K562 (cell line): ENCODE results near the gene ADD1. TPM values are rescaled to one million over a fixed set of nuclear protein-coding genes. Genes with fewer than 3 reads are reported as not detected.
A peak's percentile ranks its signal among the peaks of the same experiment; 100 is the strongest.

Experiments
- ATAC-seq: fragments of 200-7000 bp; cut with Tn5 transposase; 3 replicates; pipeline ENCODE4 v1.9.1; 2020; ENCODE audit warnings: moderate library complexity
- BruUV-seq: library from RNA; stranded (reverse); fragments of 400-500 nt; replicated peaks from 2 replicates; lab custom pipeline; 2021; lab: Mats Ljungman, UMichigan
- CTCF ChIA-PET: fragments of 300-600 bp; formaldehyde crosslinking; extraction: SDS; loops from one replicate; lab custom pipeline; 2021; ENCODE audit warnings: low intra/inter-chr PET ratio; lab: Yijun Ruan, JAX
- POLR2A ChIA-PET: fragments of 300-600, 350-650 bp; sonication (Branson Sonifier 250); formaldehyde crosslinking; extraction: SDS; loops from one replicate; lab custom pipeline; 2021; ENCODE audit warnings: antibody characterized with exemption, inconsistent platforms; lab: Yijun Ruan, JAX
- DNase-seq, 4 experiments: peaks; one replicate each; pipeline versions ENCODE4 v3.0.0 to v3.0.0-alpha.2; 2011 to 2018; ENCODE audit warnings: low spot score in 3 of 4, mixed read lengths in 3 of 4; ENCODE audit errors: extremely low read depth in 1 of 4
- FAIRE-seq: peaks from 2 replicates; lab custom pipeline; 2011; peaks lifted over from hg19 to GRCh38; lab: Jason Lieb, UNC
- H2AFZ ChIP-seq: 2 replicates; pipeline ENCODE4 v1.6.0; 2011; ENCODE audit warnings: low read depth, low read length, control low read depth, inconsistent platforms
- H3K27ac ChIP-seq: fragments of 200-600 bp; 3 replicates; pipeline ENCODE4 v1.8.0; 2011; ENCODE audit warnings: low read depth, mild to moderate bottlenecking, control low read depth, inconsistent platforms, low read length, moderate library complexity, mixed read lengths; ENCODE audit errors: extremely low read depth
- H3K27me3 ChIP-seq, 2 experiments: fragments of 300-600 bp in 1 of 2; 2 replicates in 1 of 2; 3 replicates in 1 of 2; pipeline versions ENCODE4 v1.6.0 to v1.8.0; 2011; ENCODE audit warnings: inconsistent platforms in 2 of 2, low read length in 2 of 2, mild to moderate bottlenecking in 1 of 2, mixed read lengths in 1 of 2, moderate library complexity in 1 of 2; ENCODE audit not compliant: control insufficient read depth in 2 of 2, insufficient read depth in 2 of 2
- H3K36me3 ChIP-seq: fragments of 300-600 bp; 3 replicates; pipeline ENCODE4 v1.8.0; 2011; ENCODE audit warnings: mild to moderate bottlenecking, low read length, inconsistent platforms; ENCODE audit not compliant: control insufficient read depth, insufficient read depth
- H3K4me1 ChIP-seq, 2 experiments: fragments of 200-600 bp in 1 of 2; replicated peaks in 1 of 2; 2 replicates in 1 of 2; 3 replicates in 1 of 2; pipeline versions ENCODE4 v1.5.1 to v1.8.0; 2011; ENCODE audit warnings: inconsistent platforms in 2 of 2, low read length in 2 of 2, mild to moderate bottlenecking in 1 of 2, mixed read lengths in 1 of 2, moderate library complexity in 1 of 2; ENCODE audit not compliant: control insufficient read depth in 2 of 2, insufficient read depth in 2 of 2
- H3K4me2 ChIP-seq: 2 replicates; pipeline ENCODE4 v1.6.1; 2011; ENCODE audit warnings: low read length, control low read depth, inconsistent platforms, mixed read lengths; ENCODE audit not compliant: insufficient read depth
- H3K4me3 ChIP-seq: fragments of 200-600 bp; sonication (generic), shearing (Covaris generic); 2 replicates; pipeline ENCODE4 v1.5.1; 2016; ENCODE audit warnings: control low read depth, inconsistent platforms
- H3K79me2 ChIP-seq: fragments of 200-600 bp; 3 replicates; pipeline ENCODE4 v1.8.0; 2011; ENCODE audit warnings: low read length, inconsistent platforms; ENCODE audit not compliant: control insufficient read depth, insufficient read depth
- H3K9ac ChIP-seq, 2 experiments: 2 replicates each; pipeline versions ENCODE4 v1.6.0 to v1.6.1; 2011; ENCODE audit warnings: low read depth in 2 of 2, low read length in 2 of 2, control low read depth in 1 of 2, inconsistent platforms in 1 of 2, mild to moderate bottlenecking in 1 of 2, mixed read lengths in 1 of 2; ENCODE audit not compliant: insufficient read depth in 1 of 2
- H3K9me1 ChIP-seq: one replicate; pipeline ENCODE4 v1.6.0; 2011; ENCODE audit warnings: inconsistent platforms, mild to moderate bottlenecking, low read length, moderate library complexity; ENCODE audit not compliant: control insufficient read depth, insufficient read depth
- H3K9me3 ChIP-seq: replicated peaks from 2 replicates; pipeline ENCODE4 v1.5.1; 2011; ENCODE audit warnings: low read depth, low read length, inconsistent platforms; ENCODE audit not compliant: control insufficient read depth, insufficient read depth
- H4K20me1 ChIP-seq: replicated peaks from 2 replicates; pipeline ENCODE4 v1.6.1; 2011; ENCODE audit warnings: low read length, inconsistent platforms, mixed read lengths; ENCODE audit not compliant: control insufficient read depth, insufficient read depth
- GABPA ChIP-seq: fragments of 200-800 bp; sonication (Bioruptor generic); conservative IDR thresholded peaks from 2 replicates; pipeline ENCODE4 v1.6.1; 2016; ENCODE audit warnings: low read depth, missing genetic modification characterization, missing compliant biosample characterization
- IRF2 ChIP-seq: sonication (generic); formaldehyde crosslinking; IDR thresholded peaks from 2 replicates; pipeline ENCODE4 v1.8.1; 2022; ENCODE audit warnings: mild to moderate bottlenecking, missing genetic modification reagents
- KAT2B ChIP-seq: IDR thresholded peaks from one replicate; pipeline ENCODE4 v1.6.1; 2012; ENCODE audit warnings: low read depth, mild to moderate bottlenecking, control low read depth, inconsistent platforms, low read length, moderate library complexity
- NONO ChIP-seq, 2 experiments: fragments of 200-400 bp in 1 of 2; fragments of 450-650 bp in 1 of 2; formaldehyde crosslinking in 1 of 2; IDR thresholded peaks; 2 replicates each; pipeline ENCODE4 v1.6.1; 2017; ENCODE audit warnings: low read depth in 2 of 2, mild to moderate bottlenecking in 2 of 2, moderate library complexity in 2 of 2, low read length in 1 of 2
- POLR2G ChIP-seq: fragments of 200-400 bp; formaldehyde crosslinking; IDR thresholded peaks from 2 replicates; pipeline ENCODE4 v1.6.1; 2017; ENCODE audit warnings: low read depth, mild to moderate bottlenecking, antibody characterized with exemption, low read length, moderate library complexity
- SMAD1 ChIP-seq: fragments of 150-350 bp; IDR thresholded peaks from 2 replicates; pipeline ENCODE4 v1.6.1; 2014; ENCODE audit warnings: low read length, low read depth; ENCODE audit not compliant: partially characterized antibody
- SMC3 ChIP-seq: conservative IDR thresholded peaks from 2 replicates; pipeline ENCODE4 v1.6.1; 2011; ENCODE audit warnings: low read depth, low read length, improper control_type of control experiment; ENCODE audit not compliant: insufficient read depth
- STAT6 ChIP-seq: sonication (generic); formaldehyde crosslinking; IDR thresholded peaks from 2 replicates; pipeline ENCODE4 v1.8.1; 2023; ENCODE audit warnings: mild to moderate bottlenecking, missing genetic modification reagents
- ZFX ChIP-seq: sonication (generic); formaldehyde crosslinking; IDR thresholded peaks from 2 replicates; pipeline ENCODE4 v1.8.0; 2022; ENCODE audit warnings: mild to moderate bottlenecking, missing genetic modification reagents, moderate library complexity
- WGBS: fragments of 100-300 bp; shearing (Covaris generic); methylation state at CpG from one replicate; pipeline ENCODE4 v1.1.6; 2016; ENCODE audit warnings: low coverage, mixed read lengths; ENCODE audit not compliant: insufficient coverage; ENCODE audit errors: missing lambda C conversion rate; 5-methylcytosine and 5-hydroxymethylcytosine counted together
- in situ Hi-C: fragments of 300-500 bp; cut with MboI; formaldehyde crosslinking; loops from 4 replicates; pipeline ENCODE4 v1.15.0; 2018; ENCODE audit warnings: inconsistent platforms, mixed read lengths
- intact Hi-C: fragments of 100-400 bp; cut with micrococcal nuclease; formaldehyde crosslinking; loops from 2 replicates; pipeline ENCODE4 v1.14.2; 2022
- polyA plus RNA-seq, 8 experiments: library from polyadenylated mRNA; depleted of rRNA in 4 of 8; stranded (reverse) in 5 of 8; unstranded in 3 of 8; fragments of >200 nt; fragmentation: Nextera tagmentation in 2 of 8; fragmentation: Illumina TruSeq in 1 of 8; extraction: Ambion mirVana in 2 of 8; extraction: Trizol in 1 of 8; gene quantifications; 2 replicates each; pipeline versions ENCODE4 v1.2.1 to v1.2.3, GENCODE V29; 2011 to 2014; ENCODE audit warnings: inconsistent platforms in 1 of 8, missing spikeins in 1 of 8
- total RNA-seq, 7 experiments: library from RNA; depleted of rRNA in 6 of 7; stranded (reverse); fragments of >200 nt in 6 of 7; fragmentation: Illumina TruSeq in 2 of 7; extraction: Trizol in 2 of 7; gene quantifications; 2 replicates each; pipeline versions ENCODE4 v1.2.1 to v1.2.3, GENCODE V29; 2011 to 2021; ENCODE audit warnings: low replicate concordance in 1 of 7

The ADD1 gene
- total and polyA plus RNA-seq, 9 of the 15 experiments (the other 6 are each of a cell fraction or from before 2014, with no cell fraction given), result 17.5 to 153 (median 74.0) TPM

DNA sequence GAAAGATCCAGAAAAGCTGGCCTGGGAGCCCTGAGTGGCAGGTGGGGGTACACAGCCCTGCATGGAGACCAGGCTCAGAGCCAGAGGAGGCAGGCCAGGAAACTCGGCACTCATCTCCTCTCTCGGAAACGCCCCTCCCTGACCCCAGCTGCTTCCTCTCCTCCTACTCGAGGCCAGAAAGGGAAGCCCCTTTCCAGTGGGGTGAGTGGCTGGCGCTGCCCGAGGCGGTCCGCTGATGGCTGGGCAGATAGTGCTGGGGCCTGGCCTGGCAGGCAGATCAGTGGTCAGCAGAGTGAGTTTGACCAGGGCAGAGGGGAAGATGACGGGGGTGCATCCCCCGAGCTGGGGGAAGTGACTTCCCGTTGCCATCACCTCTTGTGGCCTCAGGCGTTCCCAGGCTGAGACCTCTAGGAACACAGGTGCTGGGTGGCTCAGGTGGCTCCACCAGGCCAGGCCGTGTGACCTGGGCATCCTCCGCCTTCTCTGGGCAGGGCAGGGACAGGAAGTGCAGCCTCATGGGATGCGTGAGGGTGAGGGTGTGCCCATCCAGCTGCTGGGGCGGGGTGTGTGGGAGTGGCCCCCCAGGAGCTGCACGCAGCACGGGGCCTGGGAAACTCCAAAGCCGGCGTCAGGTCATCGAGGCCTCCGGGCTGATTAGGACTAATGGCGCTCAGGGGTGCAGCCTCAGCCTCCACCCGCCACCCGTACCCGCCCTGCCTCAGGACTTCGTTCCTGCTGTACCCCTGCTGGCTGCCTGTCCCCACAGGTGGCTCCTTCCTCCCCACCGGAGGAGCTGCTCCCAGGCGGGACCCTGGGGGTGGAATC is 45.0 kb upstream of the ADD1 start (continued):
- TF ChIP-seq GABPA (tag) (peak; percentile 32; the same call in 1 of the 2 replicates), KAT2B (no peak), IRF2 (no peak), NONO (IDR thresholded peaks at IDR 0.05; ENCODE audit: low read depth in 2 of 2, low read length in 1 of 2) (no peak), SMC3 (no peak)
- TF ChIP-seq, all 486 proteins: peak for 13

DNA sequence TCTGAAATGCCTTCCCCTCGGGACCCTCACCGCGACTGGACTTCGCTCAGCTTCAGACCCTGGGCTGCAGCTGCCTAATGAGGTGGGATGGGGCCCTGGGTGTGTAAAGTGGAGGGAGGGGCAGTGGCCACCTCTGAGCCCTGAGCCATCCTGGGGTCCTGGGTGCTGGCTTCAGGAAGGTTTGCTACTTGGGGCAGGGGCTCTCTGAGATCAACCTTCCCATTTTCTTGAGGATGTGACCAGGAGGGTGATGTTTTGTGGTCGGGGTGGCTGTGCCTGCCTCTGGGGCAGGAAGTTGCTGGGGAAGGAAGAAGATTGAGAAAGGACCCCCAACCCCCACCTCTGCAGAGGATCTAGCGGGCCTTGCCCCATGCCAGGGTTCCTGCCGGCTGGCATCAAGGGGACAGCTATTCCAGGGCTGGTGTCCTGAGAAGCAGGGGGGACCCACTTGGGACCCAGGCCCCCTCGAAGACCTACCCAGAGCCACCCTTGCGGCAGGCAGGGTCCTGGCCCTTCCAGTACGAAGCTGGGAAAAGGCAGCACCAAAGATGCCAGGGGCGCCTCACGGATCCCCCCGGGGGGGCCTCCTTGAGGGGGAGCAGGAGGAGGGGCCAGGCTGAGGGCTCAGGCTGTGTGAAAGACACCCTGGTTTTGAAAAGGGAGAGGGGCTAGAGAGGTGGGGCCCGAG is 44.3 kb upstream of the ADD1 start:
- intact Hi-C loops (no loop called here), in situ Hi-C loops (no loop called here)
- FAIRE-seq, result no peak
- H3K4me2 ChIP-seq, result no peak overlapping the region
- no peak for DNase-seq
- no TSS peak for BruUV-seq
- WGBS, result 85% methylated on average over 10 of the region's 14 CpGs
- ATAC-seq, result no peak
- ChIA-PET CTCF (no interaction called here), POLR2A (interaction anchor here (1.6 kb wide), 1 partner anchor 16 kb away, joined by 4 read pairs; no protein-coding TSS in a partner anchor)
- H3K4me1 ChIP-seq, result peaks cover 25 to 86% of the 10 kb centered on the region in 2 experiments
- H3K79me2 ChIP-seq, result no peaks in the 10 kb centered on the region; the same call in 2 of the 3 replicates
- H3K4me3 ChIP-seq, result no peak overlapping the region
- no peaks in the 10 kb centered on the region for H3K36me3 ChIP-seq
- peaks cover 2% of the 10 kb centered on the region for H3K9me1 ChIP-seq
- H2AFZ ChIP-seq, result no peak overlapping the region
- no peak overlapping the region for H3K27ac ChIP-seq
- no peaks in the 10 kb centered on the region for H3K27me3 ChIP-seq
- H3K9ac ChIP-seq, result peak overlapping the region in 1 of 2 experiments; percentile 81; a peak in 2 of 4 replicates
- 0 out of 2 replicates have a peak, but pooled peaks have one; percentile 12 for TF ChIP-seq POLR2G
- TF ChIP-seq ZFX, result 0 out of 2 replicates have a peak, but pooled peaks have one; percentile 24
- no peak for TF ChIP-seq STAT6
- no peak for TF ChIP-seq SMAD1
- no peaks in the 10 kb centered on the region for H4K20me1 ChIP-seq
- no peaks in the 10 kb centered on the region for H3K9me3 ChIP-seq
